ENCODE data around the gene C4orf50. TPM values are rescaled to one million over a fixed set of nuclear protein-coding genes. Genes with fewer than 3 reads are reported as not detected.

Gene C4orf50
- polyA plus RNA-seq, 3 donors = not detected

- Mint-ChIP-seq H3K4me3 (no peak overlapping the region), H3K9me3 (peaks cover 0 to 2% (median 0%) of the 10 kb centered on the region in 7 donors), H3K27ac (no peak overlapping the region), H3K27me3 (ENCODE audit: low read depth in 3 of 3) (peaks cover 2 to 18% (median 13%) of the 10 kb centered on the region in 3 donors), H3K4me1 (no peaks in the 10 kb centered on the region), H3K36me3 (no peaks in the 10 kb centered on the region)
- WGBS (ENCODE audit: insufficient coverage) = 100% methylated on average over 2 of the region's 4 CpGs
- intact Hi-C loops (cut with micrococcal nuclease) = no loop called here
- H3K4me1 ChIP-seq (ENCODE audit: control insufficient read depth in 1 of 2, insufficient read depth in 2 of 2, low read length in 2 of 2) = no peaks in the 10 kb centered on the region
- no peaks in the 10 kb centered on the region for H3K36me3 ChIP-seq (replicated peaks in 1 of 2; ENCODE audit: control insufficient read depth in 1 of 2, insufficient read depth in 2 of 2, low read length in 2 of 2)
- no peak overlapping the region for H3K4me3 ChIP-seq (replicated peaks in 1 of 3; ENCODE audit: low read depth in 2 of 3, low read length in 3 of 3)
- no peaks in the 10 kb centered on the region for H3K9me3 ChIP-seq (replicated peaks in 1 of 2; ENCODE audit: control insufficient read depth in 1 of 2, insufficient read depth in 1 of 2, low read length in 2 of 2)
- no peak for DNase-seq
- no peaks in the 10 kb centered on the region for H4K20me1 ChIP-seq (ENCODE audit: insufficient read depth, low read length)
- H2AFZ ChIP-seq (ENCODE audit: insufficient read depth, low read depth, low read length, poor library complexity, severe bottlenecking) = no peak overlapping the region
- TF ChIP-seq CTCF (IDR thresholded peaks at IDR 0.05) = no peak
- H3K27ac ChIP-seq (ENCODE audit: low read depth in 1 of 2, low read length in 2 of 2) = no peak overlapping the region
- H3K4me2 ChIP-seq (replicated peaks; ENCODE audit: extremely low read depth, low read length, poor library complexity, severe bottlenecking) = no peak overlapping the region
- H3K79me2 ChIP-seq (ENCODE audit: insufficient read depth, low read length) = no peaks in the 10 kb centered on the region
- no peaks in the 10 kb centered on the region for H3K27me3 ChIP-seq (ENCODE audit: control insufficient read depth in 2 of 2, insufficient read depth in 2 of 2, low read length in 2 of 2)
- no peak overlapping the region for H3K9ac ChIP-seq (ENCODE audit: insufficient read depth, low read length, poor library complexity, severe bottlenecking)
Observed at GRCh38 chr4:5927747-5928146, 90.5 kb downstream of the C4orf50 start.

GRCh38 chr4:5927116-5927515, 91.1 kb downstream of the C4orf50 start:
- Mint-ChIP-seq H3K4me1 (no peaks in the 10 kb centered on the region), H3K9me3 (peaks cover 0 to 2% (median 0%) of the 10 kb centered on the region in 7 donors), H3K4me3 (peak overlapping the region in 1 of 2 donors; percentile 2), H3K27ac (no peak overlapping the region), H3K27me3 (ENCODE audit: low read depth in 3 of 3) (peaks cover 2 to 19% (median 14%) of the 10 kb centered on the region in 3 donors), H3K36me3 (no peaks in the 10 kb centered on the region)
- Histone ChIP-seq H3K27ac (ENCODE audit: low read depth in 1 of 2, low read length in 2 of 2) (no peak overlapping the region), H2AFZ (ENCODE audit: insufficient read depth, low read depth, low read length, poor library complexity, severe bottlenecking) (no peak overlapping the region), H3K36me3 (replicated peaks in 1 of 2; ENCODE audit: control insufficient read depth in 1 of 2, insufficient read depth in 2 of 2, low read length in 2 of 2) (no peaks in the 10 kb centered on the region), H3K4me3 (replicated peaks in 1 of 3; ENCODE audit: low read depth in 2 of 3, low read length in 3 of 3) (no peak overlapping the region), H3K4me2 (replicated peaks; ENCODE audit: extremely low read depth, low read length, poor library complexity, severe bottlenecking) (no peak overlapping the region), H3K27me3 (ENCODE audit: control insufficient read depth in 2 of 2, insufficient read depth in 2 of 2, low read length in 2 of 2) (no peaks in the 10 kb centered on the region), H4K20me1 (ENCODE audit: insufficient read depth, low read length) (no peaks in the 10 kb centered on the region), H3K4me1 (ENCODE audit: control insufficient read depth in 1 of 2, insufficient read depth in 2 of 2, low read length in 2 of 2) (no peaks in the 10 kb centered on the region), H3K9me3 (replicated peaks in 1 of 2; ENCODE audit: control insufficient read depth in 1 of 2, insufficient read depth in 1 of 2, low read length in 2 of 2) (no peaks in the 10 kb centered on the region), H3K9ac (ENCODE audit: insufficient read depth, low read length, poor library complexity, severe bottlenecking) (no peak overlapping the region), H3K79me2 (ENCODE audit: insufficient read depth, low read length) (no peaks in the 10 kb centered on the region)
- intact Hi-C loops (cut with micrococcal nuclease) = no loop called here
- no peak for TF ChIP-seq CTCF (IDR thresholded peaks at IDR 0.05)
- 86% methylated on average over 2 of the region's 3 CpGs for WGBS (ENCODE audit: insufficient coverage)
- DNase-seq = no peak
